RWPE1 (cell line): Measurements from ENCODE around the gene SLC12A9.

ENCODE experiments used
- CTCF ChIA-PET: fragments of 350-600 bp; sonication (Branson Sonifier 250); formaldehyde crosslinking; extraction: SDS; loops from one replicate; lab custom pipeline; 2021; lab: Yijun Ruan, JAX
- POLR2A ChIA-PET: fragments of 400-600 bp; formaldehyde crosslinking; extraction: SDS; loops from one replicate; lab custom pipeline; 2020; ENCODE audit warnings: antibody characterized with exemption; ENCODE audit not compliant: low non-redundant PET; lab: Yijun Ruan, JAX
- DNase-seq: peaks from one replicate; pipeline ENCODE4 v3.0.0; 2012; ENCODE audit warnings: low spot score
- H3K27ac ChIP-seq: fragments of 450-650 bp; 2 replicates; pipeline ENCODE4 v1.5.1; 2017
- CTCF ChIP-seq: fragments of 450-650 bp; conservative IDR thresholded peaks from 2 replicates; pipeline ENCODE4 v1.5.1; 2017; ENCODE audit warnings: low read depth, mild to moderate bottlenecking

SLC12A9 gene

GRCh38 chr7:100819586-100819985 lies 32.9 kb upstream of the SLC12A9 start:
- POLR2A ChIA-PET: no interaction called here
- CTCF ChIA-PET: no interaction called here

GRCh38 chr7:100822236-100823139 lies 30.0 kb upstream of the SLC12A9 start:
- POLR2A ChIA-PET: interaction anchor here (0.8 kb wide), 1 partner anchor 395 kb away, joined by 3 read pairs; no protein-coding TSS in a partner anchor
- CTCF ChIA-PET: no interaction called here
- no peak for TF ChIP-seq CTCF
- DNase-seq: no peak
- peak overlapping the region; percentile 92 for H3K27ac ChIP-seq

More at GRCh38 chr7:100819586-100819985, 32.9 kb upstream of the SLC12A9 start:
- DNase-seq: no peak
- H3K27ac ChIP-seq: peak overlapping the region; percentile 76
- no peak for TF ChIP-seq CTCF

GRCh38 chr7:100823140-100823525 lies 29.4 kb upstream of the SLC12A9 start:
- CTCF ChIA-PET: no interaction called here
- POLR2A ChIA-PET: no interaction called here

GRCh38 chr7:100823534-100823933 lies 29.0 kb upstream of the SLC12A9 start:
- no peak for DNase-seq
- CTCF ChIA-PET: no interaction called here
- TF ChIP-seq CTCF: no peak
- peak overlapping the region; percentile 92 for H3K27ac ChIP-seq
- POLR2A ChIA-PET: interaction anchor here (0.6 kb wide), 1 partner anchor 255 kb away, joined by 5 read pairs; no protein-coding TSS in a partner anchor

More at GRCh38 chr7:100823140-100823525, 29.4 kb upstream of the SLC12A9 start:
- no peak for DNase-seq
- no peak for TF ChIP-seq CTCF
- peak overlapping the region; percentile 92 for H3K27ac ChIP-seq

DNA sequence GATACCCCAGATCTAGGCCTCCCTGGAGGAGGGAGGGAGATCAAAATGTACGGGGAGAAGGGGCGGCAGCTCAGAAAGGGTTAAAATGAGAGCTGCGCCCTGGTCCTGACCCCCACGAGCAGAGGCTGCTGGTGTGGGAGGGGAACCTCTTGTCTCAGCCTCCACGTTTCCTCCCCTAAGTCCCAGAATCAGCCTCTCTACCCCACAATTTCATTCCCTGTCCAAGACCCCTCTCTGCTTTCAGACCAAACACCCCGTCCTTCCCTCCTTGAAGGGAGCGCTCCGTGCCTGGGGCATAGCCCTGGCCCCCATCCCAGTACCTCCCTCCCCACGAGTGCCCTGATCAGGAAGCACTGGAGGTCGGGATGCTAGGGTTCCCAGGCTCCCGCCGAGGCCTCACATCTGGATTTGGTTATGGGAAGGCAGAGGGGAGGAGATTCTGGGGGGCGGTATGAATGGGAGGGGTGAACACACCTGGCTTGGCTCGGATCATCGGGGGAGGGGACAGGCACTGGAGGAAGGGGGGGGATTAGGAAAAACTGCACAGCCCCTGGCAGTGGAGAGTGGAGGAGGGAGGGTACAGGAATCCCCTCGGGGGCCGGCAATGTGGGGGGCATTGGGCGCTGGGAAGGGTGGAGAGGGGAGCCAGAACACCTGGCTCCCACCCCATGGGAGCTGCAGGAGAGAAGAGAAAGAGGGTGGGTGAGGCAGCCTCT lies 27.9 kb upstream of the SLC12A9 start:
- no peak for TF ChIP-seq CTCF
- H3K27ac ChIP-seq: peak overlapping the region; percentile 92
- no peak for DNase-seq
- POLR2A ChIA-PET: no interaction called here
- CTCF ChIA-PET: no interaction called here

DNA sequence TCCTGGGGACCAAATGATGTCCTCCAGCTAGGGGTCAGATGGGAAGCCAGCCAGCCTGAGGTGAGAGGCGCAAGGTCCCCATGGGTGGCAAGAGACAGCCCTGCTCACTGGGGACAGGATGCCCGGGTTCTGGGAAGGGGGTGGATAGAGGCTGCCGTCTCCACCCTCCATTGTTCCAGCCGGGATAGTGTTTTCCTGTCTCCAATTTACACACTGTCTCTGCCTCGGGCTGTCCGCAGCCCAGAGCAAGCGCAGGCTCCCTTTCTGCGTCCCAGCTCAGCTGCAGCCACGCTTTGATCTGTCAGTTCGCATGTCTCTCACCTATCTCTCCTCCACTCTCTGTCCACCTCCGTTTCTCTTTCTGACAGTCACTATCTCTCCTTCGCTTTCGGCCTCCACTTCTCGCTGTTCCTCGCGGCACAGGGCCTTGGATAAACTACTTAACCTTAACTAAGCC lies 27.3 kb upstream of the SLC12A9 start:
- ChIA-PET POLR2A (no interaction called here), CTCF (interaction anchor here (0.5 to 0.7 kb wide), 2 partner anchors 100 to 858 kb away, joined by 4 to 7 read pairs; no protein-coding TSS in a partner anchor)
- no peak for TF ChIP-seq CTCF
- peak overlapping the region; percentile 92 for H3K27ac ChIP-seq
- peak; percentile 36 for DNase-seq
